Neural cell (in vitro differentiated cells): Measurements from ENCODE around the gene IL36B. TPM values are rescaled to one million over a fixed set of nuclear protein-coding genes. Genes with fewer than 3 reads are reported as not detected.

Experiments used
- H2AFZ ChIP-seq: fragments of 200-600, 300-800 bp; sonication (generic), shearing (Covaris generic); 2 replicates; pipeline ENCODE4 v1.6.0; 2014; ENCODE audit warnings: low read depth, mild to moderate bottlenecking, antibody characterized with exemption, low read length, moderate library complexity
- H3F3A ChIP-seq: fragments of 200-600 bp; shearing (Covaris generic); 2 replicates; pipeline ENCODE4 v1.6.1; 2016; ENCODE audit warnings: mild to moderate bottlenecking, moderate library complexity, mixed read lengths, antibody characterized with exemption, low read length; ENCODE audit not compliant: insufficient read depth, poor library complexity, severe bottlenecking
- H3K27ac ChIP-seq: fragments of 200-600, 300-800 bp; sonication (generic), shearing (Covaris generic); 2 replicates; pipeline ENCODE4 v1.5.1; 2014; ENCODE audit warnings: mild to moderate bottlenecking, low read length, moderate library complexity
- H3K27me3 ChIP-seq: fragments of 300-800, 200-600 bp; sonication (generic), shearing (Covaris generic); 2 replicates; pipeline ENCODE4 v1.6.0; 2014; ENCODE audit warnings: mild to moderate bottlenecking, low read depth, low read length, moderate library complexity; ENCODE audit not compliant: insufficient read depth
- H3K36me3 ChIP-seq: fragments of 300-800, 200-600 bp; sonication (generic), shearing (Covaris generic); 2 replicates; pipeline ENCODE4 v1.5.1; 2014; ENCODE audit warnings: mild to moderate bottlenecking, antibody characterized with exemption, low read length, moderate library complexity; ENCODE audit not compliant: insufficient read depth
- H3K4me2 ChIP-seq: fragments of 300-800, 200-600 bp; sonication (generic), shearing (Covaris generic); 2 replicates; pipeline ENCODE4 v1.6.0; 2014; ENCODE audit warnings: mild to moderate bottlenecking, low read length
- H3K4me3 ChIP-seq: fragments of 300-800, 200-600 bp; sonication (generic), shearing (Covaris generic); 2 replicates; pipeline ENCODE4 v1.5.1; 2014; ENCODE audit warnings: mild to moderate bottlenecking, low read length, moderate library complexity
- H3K79me2 ChIP-seq: fragments of 200-600 bp; shearing (Covaris generic); replicated peaks from 2 replicates; pipeline ENCODE4 v1.6.0; 2014; ENCODE audit warnings: mild to moderate bottlenecking, low read length, moderate library complexity; ENCODE audit not compliant: insufficient read depth
- H3K9ac ChIP-seq: fragments of 300-800, 200-600 bp; sonication (generic), shearing (Covaris generic); 2 replicates; pipeline ENCODE4 v1.6.1; 2016; ENCODE audit warnings: mild to moderate bottlenecking, low read length, mixed read lengths
- H3K9me2 ChIP-seq: fragments of 200-600 bp; shearing (Covaris generic); 2 replicates; pipeline ENCODE4 v1.6.1; 2016; ENCODE audit warnings: mild to moderate bottlenecking, low read length, mixed read lengths; ENCODE audit not compliant: insufficient read depth
- H3K9me3 ChIP-seq: fragments of 200-600, 300-800 bp; sonication (generic), shearing (Covaris generic); 2 replicates; pipeline ENCODE4 v1.6.1; 2016; ENCODE audit warnings: mild to moderate bottlenecking, mixed run types, low read length, moderate library complexity, mixed read lengths
- H4K20me1 ChIP-seq: fragments of 200-600 bp; shearing (Covaris generic); 2 replicates; pipeline ENCODE4 v1.6.1; 2016; ENCODE audit warnings: mild to moderate bottlenecking, mixed run types; ENCODE audit not compliant: insufficient read depth
- EP300 ChIP-seq: fragments of 450-650 bp; conservative IDR thresholded peaks from 2 replicates; pipeline ENCODE4 v1.6.1; 2014; ENCODE audit warnings: antibody characterized with exemption, mild to moderate bottlenecking, moderate library complexity; ENCODE audit not compliant: poor library complexity, severe bottlenecking
- EZH2 ChIP-seq: fragments of 200-600, 300-800 bp; shearing (Covaris generic), sonication (generic); IDR thresholded peaks from 2 replicates; pipeline ENCODE4 v1.6.1; 2014; ENCODE audit warnings: antibody characterized with exemption, low read length, borderline replicate concordance, mild to moderate bottlenecking; ENCODE audit not compliant: insufficient read depth, poor library complexity, severe bottlenecking
- MXI1 ChIP-seq: fragments of 450-650 bp; conservative IDR thresholded peaks from 2 replicates; pipeline ENCODE4 v1.6.1; 2014; ENCODE audit warnings: antibody characterized with exemption, mild to moderate bottlenecking; ENCODE audit not compliant: poor library complexity, severe bottlenecking
- POLR2AphosphoS5 ChIP-seq: IDR thresholded peaks from 2 replicates; pipeline ENCODE4 v1.6.1; 2012
- RAD21 ChIP-seq: fragments of 450-650 bp; conservative IDR thresholded peaks from 2 replicates; pipeline ENCODE4 v1.6.1; 2014; ENCODE audit warnings: antibody characterized with exemption, mild to moderate bottlenecking, moderate library complexity
- SMC3 ChIP-seq: fragments of 450-650 bp; conservative IDR thresholded peaks from 2 replicates; pipeline ENCODE4 v1.6.1; 2014; ENCODE audit warnings: antibody characterized with exemption, mild to moderate bottlenecking, moderate library complexity; ENCODE audit not compliant: poor library complexity
- TAF1 ChIP-seq: IDR thresholded peaks from 2 replicates; pipeline ENCODE4 v1.6.1; 2012; ENCODE audit warnings: low read depth
- polyA plus RNA-seq: library from polyadenylated mRNA; depleted of rRNA; stranded (reverse); fragments of >200 nt; gene quantifications from 2 replicates; pipeline ENCODE4 v1.2.3, GENCODE V29; 2014
- TF ChIP-seq, protein P1 (sequence below): IDR thresholded peaks from 2 replicates; pipeline ENCODE4 v1.6.1; 2012; ENCODE audit warnings: borderline replicate concordance
- TF ChIP-seq, protein P2 (sequence below): fragments of 450-650 bp; IDR thresholded peaks from 2 replicates; pipeline ENCODE4 v1.5.1; 2014; ENCODE audit warnings: antibody characterized with exemption, mild to moderate bottlenecking, moderate library complexity; ENCODE audit not compliant: poor library complexity, severe bottlenecking

The IL36B gene
- polyA plus RNA-seq, 1 donor from 2014 or later, result not detected

DNA sequence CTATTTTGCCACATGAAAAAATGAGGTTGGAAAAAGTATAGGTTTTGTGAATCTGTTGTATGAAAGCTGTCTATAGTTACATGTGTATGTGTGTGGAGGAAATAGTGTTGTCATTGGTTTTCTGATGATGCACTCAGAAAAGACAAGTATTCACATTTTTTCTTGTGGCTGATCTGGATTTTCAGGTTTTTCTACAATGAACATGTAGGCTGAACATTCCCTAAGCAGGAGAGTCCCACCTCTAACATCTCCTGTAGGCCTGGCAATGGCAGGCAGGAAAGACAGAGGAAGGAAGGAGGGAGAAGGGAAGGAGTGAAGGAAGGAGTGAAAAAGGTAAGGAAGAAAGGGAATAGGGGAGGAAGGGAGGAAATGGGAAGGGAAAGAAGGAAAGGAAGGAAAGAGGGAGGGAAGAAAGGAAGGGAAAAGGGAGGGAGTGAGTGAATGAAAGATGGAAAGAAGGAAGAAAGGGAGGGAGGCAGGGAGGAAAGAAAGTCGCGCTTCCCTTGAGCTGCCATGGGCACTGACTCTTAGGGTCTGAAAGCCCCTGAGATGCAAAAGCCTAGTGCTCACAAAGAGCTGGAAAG is 5.8 kb upstream of the IL36B start:
- Histone ChIP-seq H3K27ac (no peak overlapping the region), H3K9me3 (peaks cover 5% of the 10 kb centered on the region), H3K27me3 (no peaks in the 10 kb centered on the region), H3K9ac (no peak overlapping the region), H4K20me1 (no peaks in the 10 kb centered on the region), H3F3A (no peaks in the 10 kb centered on the region), H3K79me2 (no peaks in the 10 kb centered on the region), H3K36me3 (no peaks in the 10 kb centered on the region), H3K4me3 (no peak overlapping the region), H3K9me2 (no peaks in the 10 kb centered on the region), H2AFZ (no peak overlapping the region), H3K4me2 (no peak overlapping the region)
- TF ChIP-seq, protein P1, sequence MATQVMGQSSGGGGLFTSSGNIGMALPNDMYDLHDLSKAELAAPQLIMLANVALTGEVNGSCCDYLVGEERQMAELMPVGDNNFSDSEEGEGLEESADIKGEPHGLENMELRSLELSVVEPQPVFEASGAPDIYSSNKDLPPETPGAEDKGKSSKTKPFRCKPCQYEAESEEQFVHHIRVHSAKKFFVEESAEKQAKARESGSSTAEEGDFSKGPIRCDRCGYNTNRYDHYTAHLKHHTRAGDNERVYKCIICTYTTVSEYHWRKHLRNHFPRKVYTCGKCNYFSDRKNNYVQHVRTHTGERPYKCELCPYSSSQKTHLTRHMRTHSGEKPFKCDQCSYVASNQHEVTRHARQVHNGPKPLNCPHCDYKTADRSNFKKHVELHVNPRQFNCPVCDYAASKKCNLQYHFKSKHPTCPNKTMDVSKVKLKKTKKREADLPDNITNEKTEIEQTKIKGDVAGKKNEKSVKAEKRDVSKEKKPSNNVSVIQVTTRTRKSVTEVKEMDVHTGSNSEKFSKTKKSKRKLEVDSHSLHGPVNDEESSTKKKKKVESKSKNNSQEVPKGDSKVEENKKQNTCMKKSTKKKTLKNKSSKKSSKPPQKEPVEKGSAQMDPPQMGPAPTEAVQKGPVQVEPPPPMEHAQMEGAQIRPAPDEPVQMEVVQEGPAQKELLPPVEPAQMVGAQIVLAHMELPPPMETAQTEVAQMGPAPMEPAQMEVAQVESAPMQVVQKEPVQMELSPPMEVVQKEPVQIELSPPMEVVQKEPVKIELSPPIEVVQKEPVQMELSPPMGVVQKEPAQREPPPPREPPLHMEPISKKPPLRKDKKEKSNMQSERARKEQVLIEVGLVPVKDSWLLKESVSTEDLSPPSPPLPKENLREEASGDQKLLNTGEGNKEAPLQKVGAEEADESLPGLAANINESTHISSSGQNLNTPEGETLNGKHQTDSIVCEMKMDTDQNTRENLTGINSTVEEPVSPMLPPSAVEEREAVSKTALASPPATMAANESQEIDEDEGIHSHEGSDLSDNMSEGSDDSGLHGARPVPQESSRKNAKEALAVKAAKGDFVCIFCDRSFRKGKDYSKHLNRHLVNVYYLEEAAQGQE, result no peak
- TF ChIP-seq SMC3 (no peak), MXI1 (no peak), POLR2AphosphoS5 (no peak), EZH2 (no peak), TAF1 (no peak), RAD21 (no peak), EP300 (no peak)
- TF ChIP-seq, protein P2, sequence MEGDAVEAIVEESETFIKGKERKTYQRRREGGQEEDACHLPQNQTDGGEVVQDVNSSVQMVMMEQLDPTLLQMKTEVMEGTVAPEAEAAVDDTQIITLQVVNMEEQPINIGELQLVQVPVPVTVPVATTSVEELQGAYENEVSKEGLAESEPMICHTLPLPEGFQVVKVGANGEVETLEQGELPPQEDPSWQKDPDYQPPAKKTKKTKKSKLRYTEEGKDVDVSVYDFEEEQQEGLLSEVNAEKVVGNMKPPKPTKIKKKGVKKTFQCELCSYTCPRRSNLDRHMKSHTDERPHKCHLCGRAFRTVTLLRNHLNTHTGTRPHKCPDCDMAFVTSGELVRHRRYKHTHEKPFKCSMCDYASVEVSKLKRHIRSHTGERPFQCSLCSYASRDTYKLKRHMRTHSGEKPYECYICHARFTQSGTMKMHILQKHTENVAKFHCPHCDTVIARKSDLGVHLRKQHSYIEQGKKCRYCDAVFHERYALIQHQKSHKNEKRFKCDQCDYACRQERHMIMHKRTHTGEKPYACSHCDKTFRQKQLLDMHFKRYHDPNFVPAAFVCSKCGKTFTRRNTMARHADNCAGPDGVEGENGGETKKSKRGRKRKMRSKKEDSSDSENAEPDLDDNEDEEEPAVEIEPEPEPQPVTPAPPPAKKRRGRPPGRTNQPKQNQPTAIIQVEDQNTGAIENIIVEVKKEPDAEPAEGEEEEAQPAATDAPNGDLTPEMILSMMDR, result no peak

DNA sequence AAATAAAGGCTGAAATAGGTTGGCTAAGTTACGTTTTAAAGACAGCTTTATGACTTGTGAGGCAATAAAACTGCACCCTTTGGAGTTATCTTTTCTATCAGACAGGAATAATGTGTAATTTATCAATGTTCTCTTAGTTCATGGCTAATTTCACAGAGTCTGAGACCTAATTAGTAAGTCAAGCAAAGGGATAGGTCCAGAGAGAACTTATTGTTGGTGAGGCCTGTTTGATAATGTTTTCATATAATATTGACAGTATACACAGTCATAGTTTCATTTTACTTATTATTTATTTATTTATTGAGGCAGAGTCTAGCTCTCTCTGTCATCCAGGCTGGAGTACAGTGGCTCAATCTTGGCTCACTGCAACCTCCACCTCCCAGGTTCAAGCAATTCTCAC is 4.5 kb upstream of the IL36B start:
- Histone ChIP-seq H3K27ac (no peak overlapping the region), H3K9me3 (peaks cover 5% of the 10 kb centered on the region), H4K20me1 (no peaks in the 10 kb centered on the region), H3K36me3 (no peaks in the 10 kb centered on the region), H2AFZ (no peak overlapping the region), H3K9me2 (no peaks in the 10 kb centered on the region), H3K4me2 (no peak overlapping the region), H3K79me2 (no peaks in the 10 kb centered on the region), H3K27me3 (no peaks in the 10 kb centered on the region), H3K9ac (no peak overlapping the region), H3K4me3 (no peak overlapping the region), H3F3A (no peaks in the 10 kb centered on the region)
- TF ChIP-seq, protein P2, result no peak
- no peak for TF ChIP-seq TAF1
